Mucosa of descending colon (tissue), 3 donors: ENCODE data around the gene CDK9. TPM values are rescaled to one million over a fixed set of nuclear protein-coding genes. Genes with fewer than 3 reads are reported as not detected.
A peak's percentile ranks its signal among the peaks of the same experiment; 100 is the strongest.

ENCODE experiments used
- ATAC-seq: fragments of 200-7000 bp; cut with Tn5 transposase; one replicate; pipeline ENCODE4 v1.9.1; 2020; ENCODE audit warnings: mild to moderate bottlenecking, moderate library complexity
- DNase-seq, 3 donors: peaks; one replicate each; pipeline ENCODE4 v3.0.0-alpha.2; 2020
- H3K36me3 ChIP-seq: fragments of 200-600 bp; one replicate; pipeline ENCODE4 v1.8.0; 2021; ENCODE audit warnings: low read depth, mild to moderate bottlenecking
- H3K4me1 ChIP-seq: fragments of 200-600 bp; one replicate; pipeline ENCODE4 v1.8.0; 2021; ENCODE audit warnings: low read depth, mild to moderate bottlenecking
- H3K4me3 ChIP-seq: fragments of 200-600 bp; one replicate; pipeline ENCODE4 v1.8.0; 2021; ENCODE audit warnings: mild to moderate bottlenecking
- H3K9me3 ChIP-seq: fragments of 200-600 bp; one replicate; pipeline ENCODE4 v1.8.0; 2021; ENCODE audit warnings: mild to moderate bottlenecking
- CTCF ChIP-seq: fragments of 200-600 bp; IDR thresholded peaks from one replicate; pipeline ENCODE4 v1.8.0; 2022; ENCODE audit warnings: antibody characterized with exemption, mild to moderate bottlenecking
- intact Hi-C, 2 donors: fragments of 100-400 bp; cut with DNase I in 1 of 2; cut with micrococcal nuclease in 1 of 2; formaldehyde crosslinking; loops; one replicate each; pipeline versions ENCODE4 v1.11.0 to v1.11.1; 2022; cut with DNase I, micrococcal nuclease
- total RNA-seq, 3 donors: library from RNA; stranded (reverse); fragmentation: NEBNext Ultra II Directional in 2 of 3; extraction: Animal tissue kit (Norgen Biotek cat#: 25700) in 2 of 3; gene quantifications; one replicate each; pipeline versions ENCODE4 v1.2.1 to v1.2.4, GENCODE V29; 2021 to 2023
- donor health status: DM: no; HTN: no; CAD: no; lungs with moderate emphysema.
- donor health status: DM: no; HTN: no; CAD: no.
- donor health status: DM: no; HTN: yes; CAD: no.

The CDK9 gene
- total RNA-seq, 3 donors from 2014 or later = 67.8 to 111 (median 75.9) TPM

- no peaks in the 10 kb centered on the region for H3K9me3 ChIP-seq
- ATAC-seq = no peak
- no peak overlapping the region for H3K4me3 ChIP-seq
- intact Hi-C loops = no loop called here
- H3K4me1 ChIP-seq = peaks cover 2% of the 10 kb centered on the region
- no peak for TF ChIP-seq CTCF
- no peaks in the 10 kb centered on the region for H3K36me3 ChIP-seq
- no peak for DNase-seq
These were observed 20.4 kb upstream of the CDK9 start for GRCh38 chr9:127765418-127765817.

- Histone ChIP-seq H3K4me3 (no peak overlapping the region), H3K9me3 (no peaks in the 10 kb centered on the region), H3K36me3 (no peaks in the 10 kb centered on the region), H3K4me1 (peaks cover 14% of the 10 kb centered on the region)
- DNase-seq (no peak), ATAC-seq (no peak)
- intact Hi-C loops = no loop called here
- TF ChIP-seq CTCF = no peak
These were observed 18.4 kb upstream of the CDK9 start for GRCh38 chr9:127767410-127767809.

GRCh38 chr9:127767909-127768331 is 17.9 kb upstream of the CDK9 start:
- ATAC-seq = no peak

GRCh38 chr9:127768698-127769097 is 17.1 kb upstream of the CDK9 start:
- ATAC-seq (no peak), DNase-seq (no peak)
- Histone ChIP-seq H3K9me3 (no peaks in the 10 kb centered on the region), H3K4me3 (no peak overlapping the region), H3K36me3 (no peaks in the 10 kb centered on the region), H3K4me1 (peaks cover 14% of the 10 kb centered on the region)
- intact Hi-C loops = no loop called here
- TF ChIP-seq CTCF = no peak

More at GRCh38 chr9:127767909-127768331, 17.9 kb upstream of the CDK9 start:
- TF ChIP-seq CTCF = no peak
- no peaks in the 10 kb centered on the region for H3K36me3 ChIP-seq
- intact Hi-C loops = no loop called here
- no peak overlapping the region for H3K4me3 ChIP-seq
- H3K4me1 ChIP-seq = peaks cover 14% of the 10 kb centered on the region
- DNase-seq = no peak
- no peaks in the 10 kb centered on the region for H3K9me3 ChIP-seq

GRCh38 chr9:127769101-127769500 is 16.7 kb upstream of the CDK9 start:
- H3K4me1 ChIP-seq = peaks cover 14% of the 10 kb centered on the region
- H3K9me3 ChIP-seq = no peaks in the 10 kb centered on the region
- no peaks in the 10 kb centered on the region for H3K36me3 ChIP-seq
- no peak overlapping the region for H3K4me3 ChIP-seq
- TF ChIP-seq CTCF = no peak
- DNase-seq (no peak), ATAC-seq (no peak)
- intact Hi-C loops = no loop called here

- Histone ChIP-seq H3K36me3 (no peaks in the 10 kb centered on the region), H3K4me3 (no peak overlapping the region), H3K9me3 (no peaks in the 10 kb centered on the region), H3K4me1 (peaks cover 14% of the 10 kb centered on the region)
- no peak for TF ChIP-seq CTCF
- peak in 1 of 3 donors; percentile 55 for DNase-seq
- ATAC-seq = no peak
- intact Hi-C loops = no loop called here
These were observed 15.8 kb upstream of the CDK9 start for GRCh38 chr9:127769929-127770582.
